Caco-2 (cell line): ENCODE results near the gene SLC35D2. TPM values are rescaled to one million over a fixed set of nuclear protein-coding genes. Genes with fewer than 3 reads are reported as not detected.

Experiments
- BruUV-seq: library from RNA; stranded (reverse); fragments of 400-500 nt; replicated peaks from 2 replicates; lab custom pipeline; 2021; lab: Mats Ljungman, UMichigan
- CTCF ChIA-PET: fragments of 300-600 bp; sonication (Branson Sonifier 250); formaldehyde crosslinking; loops from one replicate; lab custom pipeline; 2022; ENCODE audit warnings: antibody characterized with exemption; lab: Charles Lee
- POLR2A ChIA-PET: fragments of 300-600 bp; sonication (Branson Sonifier 250); formaldehyde crosslinking; loops from one replicate; lab custom pipeline; 2022; ENCODE audit warnings: antibody characterized with exemption; lab: Charles Lee
- DNase-seq, 2 experiments: peaks; one replicate each; pipeline versions ENCODE4 v3.0.0 to v3.0.0-alpha.2; 2020 to 2022
- H3K27me3 ChIP-seq: replicated peaks from 2 replicates; pipeline ENCODE4 v1.6.0; 2011; ENCODE audit warnings: low read length; ENCODE audit not compliant: control insufficient read depth, insufficient read depth
- H3K36me3 ChIP-seq: 2 replicates; pipeline ENCODE4 v1.5.1; 2011; ENCODE audit warnings: low read length; ENCODE audit not compliant: control insufficient read depth, insufficient read depth
- H3K4me1 ChIP-seq: fragments of 250-450 bp; sonication (Bioruptor Pico); 2 replicates; pipeline ENCODE4 v1.5.1; 2020; ENCODE audit warnings: mild to moderate bottlenecking
- H3K4me3 ChIP-seq: 2 replicates; pipeline ENCODE4 v1.5.1; 2011; ENCODE audit warnings: low read depth, mild to moderate bottlenecking, control low read depth, low read length
- H3K9me3 ChIP-seq: fragments of 250-450 bp; sonication (Bioruptor Pico); 2 replicates; pipeline ENCODE4 v1.5.1; 2020; ENCODE audit warnings: mild to moderate bottlenecking, moderate library complexity
- H3K27ac Mint-ChIP-seq: one replicate; pipeline ENCODE4 v1.8.0; 2022; ENCODE audit warnings: mixed read lengths; ENCODE audit not compliant: unreplicated experiment
- H3K27me3 Mint-ChIP-seq: one replicate; pipeline ENCODE4 v1.8.0; 2022; ENCODE audit warnings: mixed read lengths; ENCODE audit not compliant: insufficient read depth, unreplicated experiment
- H3K36me3 Mint-ChIP-seq: one replicate; pipeline ENCODE4 v1.8.0; 2022; ENCODE audit warnings: mild to moderate bottlenecking, mixed read lengths; ENCODE audit not compliant: insufficient read depth, unreplicated experiment
- H3K4me1 Mint-ChIP-seq: one replicate; pipeline ENCODE4 v1.8.0; 2022; ENCODE audit warnings: low read depth, mixed read lengths; ENCODE audit not compliant: unreplicated experiment
- H3K4me3 Mint-ChIP-seq: one replicate; pipeline ENCODE4 v1.8.0; 2022; ENCODE audit warnings: mild to moderate bottlenecking, moderate library complexity, mixed read lengths; ENCODE audit not compliant: unreplicated experiment
- H3K9me3 Mint-ChIP-seq: one replicate; pipeline ENCODE4 v1.8.0; 2022; ENCODE audit warnings: mixed read lengths; ENCODE audit not compliant: unreplicated experiment
- CTCF ChIP-seq, 2 experiments: fragments of 200-600 bp in 1 of 2; IDR thresholded peaks; 1 replicate in 1 of 2; 2 replicates in 1 of 2; pipeline versions ENCODE4 v1.5.1 to v1.8.0; 2011 to 2022; ENCODE audit warnings: antibody characterized with exemption in 1 of 2, control low read depth in 1 of 2, inconsistent platforms in 1 of 2, low read depth in 1 of 2, low read length in 1 of 2, mild to moderate bottlenecking in 1 of 2, moderate library complexity in 1 of 2; ENCODE audit not compliant: insufficient read depth in 1 of 2, severe bottlenecking in 1 of 2, unreplicated experiment in 1 of 2
- intact Hi-C: fragments of 100-400 bp; cut with micrococcal nuclease; formaldehyde crosslinking; loops from one replicate; pipeline ENCODE4 v1.10.0; 2022; ENCODE audit not compliant: unreplicated experiment
- total RNA-seq: library from RNA; stranded (reverse); gene quantifications from 2 replicates; pipeline ENCODE4 v1.2.3, GENCODE V29; 2022

The SLC35D2 gene
- total RNA-seq, 1 experiment from 2014 or later = 81.0 TPM

GRCh38 chr9:96386157-96386556 is 2.6 kb upstream of the SLC35D2 start:
- H3K4me3 Mint-ChIP-seq = peak overlapping the region; percentile 67
- H3K27me3 ChIP-seq = no peaks in the 10 kb centered on the region
- no TSS peak for BruUV-seq
- no peaks in the 10 kb centered on the region for H3K9me3 ChIP-seq
- H3K27ac Mint-ChIP-seq = peak overlapping the region; percentile 89
- POLR2A ChIA-PET = no interaction called here
- H3K9me3 Mint-ChIP-seq = no peaks in the 10 kb centered on the region
- peaks cover 47% of the 10 kb centered on the region for H3K4me1 ChIP-seq
- peaks cover 4% of the 10 kb centered on the region for H3K36me3 ChIP-seq
- no peak for TF ChIP-seq CTCF (IDR thresholded peaks at IDR 0.05; ENCODE audit: insufficient read depth in 1 of 2, low read depth in 1 of 2, low read length in 1 of 2, severe bottlenecking in 1 of 2, unreplicated experiment in 1 of 2)
- no peak for DNase-seq
- no peak overlapping the region for H3K4me3 ChIP-seq
- intact Hi-C loops = loop anchor here (10.0 kb wide), 1 partner anchor 61 kb away; no protein-coding TSS in a partner anchor
- H3K36me3 Mint-ChIP-seq = peaks cover 70% of the 10 kb centered on the region
- CTCF ChIA-PET = no interaction called here
- no peaks in the 10 kb centered on the region for H3K27me3 Mint-ChIP-seq
- peaks cover 36% of the 10 kb centered on the region for H3K4me1 Mint-ChIP-seq

DNA sequence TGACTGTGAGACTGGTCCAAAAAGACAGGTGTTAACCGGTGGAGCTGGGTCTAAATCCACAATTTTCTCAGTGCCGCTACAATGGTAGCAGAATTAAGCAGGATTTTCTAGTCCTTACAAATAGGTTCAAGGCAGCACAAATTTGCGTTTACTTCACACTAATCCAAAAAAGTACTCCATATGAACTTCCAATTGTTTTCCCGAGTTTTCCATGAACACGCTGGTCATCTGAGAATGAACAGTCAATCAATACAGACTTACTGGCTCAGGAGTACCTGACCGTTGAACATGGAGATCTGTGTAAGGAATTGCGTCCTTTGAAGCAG is 709 bp downstream of the SLC35D2 start:
- H3K9me3 ChIP-seq = no peaks in the 10 kb centered on the region
- Mint-ChIP-seq H3K9me3 (no peaks in the 10 kb centered on the region), H3K4me1 (peaks cover 38% of the 10 kb centered on the region), H3K27me3 (no peaks in the 10 kb centered on the region), H3K27ac (peak overlapping the region; percentile 79), H3K36me3 (peaks cover 58% of the 10 kb centered on the region), H3K4me3 (peak overlapping the region; percentile 87)
- intact Hi-C loops = loop anchor here (10.0 kb wide), 1 partner anchor 58 kb away; no protein-coding TSS in a partner anchor
- peak overlapping the region; percentile 71 for H3K4me3 ChIP-seq
- DNase-seq = no peak
- no peaks in the 10 kb centered on the region for H3K36me3 ChIP-seq
- CTCF ChIA-PET = no interaction called here
- POLR2A ChIA-PET = no interaction called here
- no peaks in the 10 kb centered on the region for H3K27me3 ChIP-seq
- TF ChIP-seq CTCF (IDR thresholded peaks at IDR 0.05; ENCODE audit: insufficient read depth in 1 of 2, low read depth in 1 of 2, low read length in 1 of 2, severe bottlenecking in 1 of 2, unreplicated experiment in 1 of 2) = no peak
- BruUV-seq = TSS peak; percentile 71
- peaks cover 47% of the 10 kb centered on the region for H3K4me1 ChIP-seq

- H3K9me3 Mint-ChIP-seq = no peaks in the 10 kb centered on the region
- no peaks in the 10 kb centered on the region for H3K27me3 Mint-ChIP-seq
- H3K27ac Mint-ChIP-seq = peak overlapping the region; percentile 46
- no peak for DNase-seq
- no peaks in the 10 kb centered on the region for H3K36me3 ChIP-seq
- peaks cover 50% of the 10 kb centered on the region for H3K4me1 ChIP-seq
- H3K27me3 ChIP-seq = no peaks in the 10 kb centered on the region
- H3K36me3 Mint-ChIP-seq = peaks cover 63% of the 10 kb centered on the region
- peak overlapping the region; percentile 71 for H3K4me3 ChIP-seq
- H3K4me3 Mint-ChIP-seq = peak overlapping the region; percentile 87
- CTCF ChIA-PET = no interaction called here
- intact Hi-C loops = loop anchor here (10.0 kb wide), 1 partner anchor 57 kb away; no protein-coding TSS in a partner anchor
- no peak for TF ChIP-seq CTCF (IDR thresholded peaks at IDR 0.05; ENCODE audit: insufficient read depth in 1 of 2, low read depth in 1 of 2, low read length in 1 of 2, severe bottlenecking in 1 of 2, unreplicated experiment in 1 of 2)
- H3K4me1 Mint-ChIP-seq = peaks cover 44% of the 10 kb centered on the region
- BruUV-seq = no TSS peak
- POLR2A ChIA-PET = no interaction called here
- H3K9me3 ChIP-seq = no peaks in the 10 kb centered on the region
Measured at GRCh38 chr9:96382175-96382574, 1.3 kb downstream of the SLC35D2 start.
